ENCODE data around the gene OSBPL5. TPM values are rescaled to one million over a fixed set of nuclear protein-coding genes. Genes with fewer than 3 reads are reported as not detected.
"Not testable (repeated sequence)": the region's sequence is repeated elsewhere in the genome, so short reads cannot be mapped to it uniquely, and the experiment has no call there.

The OSBPL5 gene
- total and polyA plus RNA-seq, 2 donors, result 22.4 to 40.5 TPM

DNA sequence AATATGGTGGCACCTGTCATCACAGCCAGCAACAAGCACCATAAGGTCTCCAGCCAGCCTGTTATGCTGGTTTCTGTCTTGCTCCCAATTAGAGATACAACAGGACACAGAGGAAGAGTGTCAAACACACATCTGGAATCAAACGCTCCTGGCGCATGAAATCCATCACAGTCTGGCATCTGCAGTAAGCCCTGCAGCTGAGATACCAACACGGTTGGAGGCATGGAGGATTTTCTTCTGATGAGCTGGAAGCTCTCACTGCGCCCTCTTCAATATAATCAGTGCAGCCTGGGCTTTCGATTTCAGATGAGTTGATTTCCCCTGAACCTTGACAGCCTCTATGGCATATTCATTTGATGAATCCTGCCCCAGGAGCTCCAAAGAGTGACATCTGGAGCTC lies 80.1 kb downstream of the OSBPL5 start:
- Histone ChIP-seq H3K4me3 (ENCODE audit: low read depth, low read length) (no peak overlapping the region), H3K36me3 (ENCODE audit: insufficient read depth) (no peaks in the 10 kb centered on the region), H3K27ac (ENCODE audit: low read depth) (no peak overlapping the region), H3K4me1 (ENCODE audit: insufficient read depth) (no peaks in the 10 kb centered on the region)
- DNase-seq (ENCODE audit: extremely low spot score), result no peak
- WGBS, result 60% methylated on average over 5 of the region's 5 CpGs

DNA sequence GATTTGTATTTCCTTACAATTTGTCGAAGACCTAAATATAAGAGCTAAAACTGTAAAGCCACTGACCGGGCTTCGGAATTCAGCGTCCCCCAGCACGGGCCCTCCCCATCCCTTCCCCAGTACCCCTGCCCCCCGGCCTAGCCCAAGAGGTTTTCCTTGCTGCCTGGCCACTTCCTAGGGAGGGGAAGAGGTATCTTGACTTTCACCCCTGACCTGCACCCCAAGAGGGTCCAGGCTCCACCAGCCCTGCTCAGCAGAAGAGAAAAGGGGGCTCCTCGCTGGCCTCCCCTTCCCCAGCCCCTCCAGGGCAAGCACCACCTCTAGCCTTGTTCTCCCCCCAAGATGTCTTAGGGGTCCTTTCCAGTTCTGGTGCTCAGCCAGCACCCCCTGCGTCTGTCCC lies 81.8 kb downstream of the OSBPL5 start:
- no peaks in the 10 kb centered on the region for H3K4me1 ChIP-seq (ENCODE audit: insufficient read depth)
- DNase-seq (ENCODE audit: extremely low spot score), result no peak

DNA sequence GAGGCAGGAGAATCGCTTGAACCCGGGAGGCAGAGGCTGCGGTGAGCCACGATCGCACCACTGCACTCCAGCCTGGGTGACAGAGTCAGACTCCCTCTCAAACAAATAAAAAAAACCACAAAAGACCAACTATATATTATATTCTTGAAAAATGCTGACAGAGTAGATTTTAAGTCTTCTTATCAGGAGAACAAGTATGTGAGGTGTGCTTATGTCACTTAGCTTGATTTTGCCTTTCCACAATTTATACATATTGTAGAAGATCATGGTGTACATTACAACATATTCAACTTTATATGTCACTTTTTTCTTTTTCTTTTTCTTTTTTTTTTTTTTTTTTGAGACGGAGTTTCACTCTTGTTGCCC lies 83.7 kb downstream of the OSBPL5 start:
- H3K4me3 ChIP-seq (ENCODE audit: low read depth, low read length), result no peak overlapping the region
- no peak overlapping the region for H3K27ac ChIP-seq (ENCODE audit: low read depth)
- H3K36me3 ChIP-seq (ENCODE audit: insufficient read depth), result no peaks in the 10 kb centered on the region
- H3K4me1 ChIP-seq (ENCODE audit: insufficient read depth), result no peaks in the 10 kb centered on the region
- WGBS, result 86% methylated on average over 6 of the region's 6 CpGs
- no peak for DNase-seq (ENCODE audit: extremely low spot score)

More for the DNA sequence above, 81.8 kb downstream of the OSBPL5 start:
- 74% methylated on average over 8 of the region's 8 CpGs for WGBS
- Histone ChIP-seq H3K4me3 (ENCODE audit: low read depth, low read length) (no peak overlapping the region), H3K27ac (ENCODE audit: low read depth) (no peak overlapping the region), H3K36me3 (ENCODE audit: insufficient read depth) (no peaks in the 10 kb centered on the region)

DNA sequence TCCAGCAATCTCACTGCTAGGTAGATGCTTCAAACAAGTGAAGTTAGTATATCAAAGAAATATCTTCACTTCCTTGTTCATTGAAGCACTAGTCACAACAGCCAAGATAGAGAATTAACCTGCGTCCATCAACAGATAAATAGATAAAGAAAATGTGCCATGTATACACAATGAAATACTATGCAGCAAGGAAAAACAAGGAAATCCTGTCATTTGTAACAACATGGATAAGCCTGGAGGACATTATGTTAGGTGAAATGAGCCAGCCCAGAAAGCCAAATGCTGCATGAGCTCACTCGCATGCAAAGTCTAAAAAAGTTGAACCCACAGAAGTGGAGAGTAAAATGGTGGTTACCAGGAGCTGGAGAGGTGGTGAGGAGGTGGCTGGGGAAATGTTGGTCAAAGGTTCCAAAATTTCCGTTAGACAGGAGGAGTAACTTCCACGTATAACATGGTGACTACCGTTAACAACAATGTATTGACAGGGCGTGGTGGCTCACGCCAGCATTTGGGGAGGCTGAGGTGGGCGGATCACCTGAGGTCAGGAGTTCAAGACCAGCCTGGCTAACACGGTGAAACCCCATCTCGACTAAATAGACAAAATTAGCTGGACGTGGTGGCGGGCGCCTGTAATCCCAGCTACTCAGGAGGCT lies 84.3 kb downstream of the OSBPL5 start:
- no peak for DNase-seq (ENCODE audit: extremely low spot score)
- Histone ChIP-seq H3K4me1 (ENCODE audit: insufficient read depth) (no peaks in the 10 kb centered on the region), H3K27ac (ENCODE audit: low read depth) (no peak overlapping the region), H3K4me3 (ENCODE audit: low read depth, low read length) (no peak overlapping the region), H3K36me3 (ENCODE audit: insufficient read depth) (no peaks in the 10 kb centered on the region)
- 86% methylated on average over 13 of the region's 13 CpGs for WGBS

DNA sequence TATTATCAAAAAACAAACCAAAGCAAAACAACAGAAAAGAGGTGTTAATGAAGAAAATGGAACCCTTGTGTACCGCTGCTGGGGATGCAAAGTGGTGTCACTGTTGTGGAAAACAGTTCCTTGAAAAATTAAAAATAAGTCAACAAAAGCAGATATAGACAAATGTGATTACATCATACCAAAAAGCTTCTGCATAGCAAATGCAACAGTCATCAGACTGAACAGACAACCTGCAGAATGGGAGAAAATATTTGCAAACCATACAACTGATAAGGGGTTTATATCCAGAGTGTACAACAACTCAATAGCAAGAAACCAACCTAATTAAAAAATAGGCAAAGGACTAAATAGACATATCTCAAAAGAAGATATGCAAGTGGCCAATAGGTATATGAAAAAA lies 85.0 kb downstream of the OSBPL5 start:
- no peak overlapping the region for H3K4me3 ChIP-seq (ENCODE audit: low read depth, low read length)
- H3K36me3 ChIP-seq (ENCODE audit: insufficient read depth), result no peaks in the 10 kb centered on the region
- no peak for DNase-seq (ENCODE audit: extremely low spot score)
- H3K27ac ChIP-seq (ENCODE audit: low read depth), result no peak overlapping the region
- H3K4me1 ChIP-seq (ENCODE audit: insufficient read depth), result no peaks in the 10 kb centered on the region
- WGBS, result 92% methylated on average over 1 of the region's 1 CpG

DNA sequence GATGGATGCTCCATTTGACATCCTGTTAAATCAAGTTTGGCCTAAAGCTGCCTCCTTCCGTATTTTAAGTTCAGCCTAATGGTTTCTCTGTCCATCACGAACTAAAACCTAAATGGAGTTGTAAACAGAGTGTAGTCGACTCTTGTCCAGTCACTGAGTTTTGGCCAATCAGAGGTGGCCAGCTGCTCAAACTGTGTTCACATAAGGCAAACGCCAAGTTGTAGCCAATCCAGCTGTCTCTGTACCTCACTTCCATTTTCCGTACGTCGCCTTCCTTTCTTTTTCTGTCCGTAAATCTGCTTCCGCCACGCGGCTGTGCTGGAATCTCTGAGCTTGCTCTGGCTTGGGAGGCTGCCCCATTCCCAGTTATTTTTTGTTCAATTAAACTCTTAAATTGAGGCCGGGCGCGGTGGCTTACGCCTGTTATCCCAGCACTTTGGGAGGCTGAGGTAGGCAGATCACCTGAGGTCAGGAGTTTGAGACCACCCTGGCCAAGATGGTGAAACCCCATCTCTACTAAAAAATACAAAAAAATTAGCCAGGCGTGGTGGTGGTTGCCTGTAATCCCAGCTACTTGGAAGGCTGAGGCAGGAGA lies 87.2 kb downstream of the OSBPL5 start:
- no peaks in the 10 kb centered on the region for H3K36me3 ChIP-seq (ENCODE audit: insufficient read depth)
- WGBS, result 81% methylated on average over 16 of the region's 16 CpGs
- H3K27ac ChIP-seq (ENCODE audit: low read depth), result no peak overlapping the region
- H3K4me3 ChIP-seq (ENCODE audit: low read depth, low read length), result no peak overlapping the region
- H3K4me1 ChIP-seq (ENCODE audit: insufficient read depth), result no peaks in the 10 kb centered on the region
- DNase-seq (ENCODE audit: extremely low spot score), result no peak

DNA sequence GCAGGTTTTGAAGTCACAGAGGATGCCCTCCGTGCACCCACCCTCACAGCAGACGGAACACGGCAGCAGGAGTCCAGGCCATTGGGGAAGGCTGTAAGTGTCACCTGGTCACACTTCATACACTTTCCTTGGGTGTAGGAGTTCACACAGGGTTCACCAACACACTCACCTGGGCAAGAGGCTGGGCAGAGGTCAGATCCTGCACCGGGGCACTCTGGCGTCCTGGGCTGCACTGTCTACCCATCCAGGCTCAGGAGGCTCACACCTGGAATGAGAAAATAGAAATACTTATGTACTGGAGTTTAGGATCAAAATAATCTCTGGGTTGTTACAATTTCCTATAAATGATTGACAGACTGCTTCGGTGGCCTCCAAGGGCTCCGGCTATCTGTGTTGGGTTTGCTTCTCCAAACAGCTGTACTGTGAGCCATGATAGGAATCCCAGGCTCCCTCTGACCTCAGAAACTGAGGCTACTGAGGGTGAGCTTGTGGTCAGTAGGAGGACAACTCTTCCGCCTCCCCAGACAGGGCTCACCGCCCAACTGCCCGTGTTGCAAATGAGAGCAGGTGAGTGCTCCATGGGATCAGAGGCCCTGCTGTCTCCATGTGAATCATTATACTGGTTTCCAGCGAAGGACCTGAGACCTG lies 87.8 kb downstream of the OSBPL5 start:
- no peak overlapping the region for H3K4me3 ChIP-seq (ENCODE audit: low read depth, low read length)
- WGBS, result 86% methylated on average over 11 of the region's 11 CpGs
- H3K36me3 ChIP-seq (ENCODE audit: insufficient read depth), result no peaks in the 10 kb centered on the region
- no peaks in the 10 kb centered on the region for H3K4me1 ChIP-seq (ENCODE audit: insufficient read depth)
- DNase-seq (ENCODE audit: extremely low spot score), result no peak
- H3K27ac ChIP-seq (ENCODE audit: low read depth), result no peak overlapping the region

GRCh38 chr11:3074912-3075589 lies 90.1 kb downstream of the OSBPL5 start:
- H3K4me3 ChIP-seq (ENCODE audit: low read depth, low read length), result no peak overlapping the region
- H3K27ac ChIP-seq (ENCODE audit: low read depth), result no peak overlapping the region
- WGBS, result 62% methylated on average over 8 of the region's 8 CpGs
- no peak for DNase-seq (ENCODE audit: extremely low spot score)
- H3K4me1 ChIP-seq (ENCODE audit: insufficient read depth), result no peaks in the 10 kb centered on the region
- no peaks in the 10 kb centered on the region for H3K36me3 ChIP-seq (ENCODE audit: insufficient read depth)

- Histone ChIP-seq H3K36me3 (ENCODE audit: insufficient read depth) (no peaks in the 10 kb centered on the region), H3K27ac (ENCODE audit: low read depth) (no peak overlapping the region), H3K4me3 (ENCODE audit: low read depth, low read length) (no peak overlapping the region), H3K4me1 (ENCODE audit: insufficient read depth) (no peaks in the 10 kb centered on the region)
- DNase-seq (ENCODE audit: extremely low spot score), result no peak
- 71% methylated on average over 3 of the region's 3 CpGs for WGBS
These were observed 92.1 kb downstream of the OSBPL5 start for GRCh38 chr11:3073029-3073435.

DNA sequence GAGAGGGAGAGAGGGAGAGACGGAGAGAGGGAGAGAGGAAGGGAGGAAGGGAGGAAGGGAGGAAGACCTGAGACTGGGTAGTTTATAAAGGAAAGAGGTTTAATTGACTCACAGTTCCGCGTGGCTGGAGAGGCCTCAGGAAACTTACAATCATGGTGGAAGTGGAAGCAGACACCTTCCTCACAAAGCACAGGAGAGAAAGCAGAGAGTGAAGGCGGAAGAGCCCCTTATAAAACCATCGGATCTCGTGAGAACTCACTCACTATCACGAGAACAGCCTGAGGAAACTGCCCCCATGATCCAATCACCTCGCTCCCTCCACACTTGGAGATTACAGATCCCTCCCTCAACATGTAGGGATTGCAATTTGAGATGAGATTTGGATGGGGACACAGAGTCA lies 95.7 kb downstream of the OSBPL5 start:
- WGBS, result 70% methylated on average over 7 of the region's 8 CpGs
- no peaks in the 10 kb centered on the region for H3K36me3 ChIP-seq (ENCODE audit: insufficient read depth)
- no peaks in the 10 kb centered on the region for H3K4me1 ChIP-seq (ENCODE audit: insufficient read depth)
- no peak overlapping the region for H3K27ac ChIP-seq (ENCODE audit: low read depth)
- H3K4me3 ChIP-seq (ENCODE audit: low read depth, low read length), result no peak overlapping the region
- no peak for DNase-seq (ENCODE audit: extremely low spot score)

DNA sequence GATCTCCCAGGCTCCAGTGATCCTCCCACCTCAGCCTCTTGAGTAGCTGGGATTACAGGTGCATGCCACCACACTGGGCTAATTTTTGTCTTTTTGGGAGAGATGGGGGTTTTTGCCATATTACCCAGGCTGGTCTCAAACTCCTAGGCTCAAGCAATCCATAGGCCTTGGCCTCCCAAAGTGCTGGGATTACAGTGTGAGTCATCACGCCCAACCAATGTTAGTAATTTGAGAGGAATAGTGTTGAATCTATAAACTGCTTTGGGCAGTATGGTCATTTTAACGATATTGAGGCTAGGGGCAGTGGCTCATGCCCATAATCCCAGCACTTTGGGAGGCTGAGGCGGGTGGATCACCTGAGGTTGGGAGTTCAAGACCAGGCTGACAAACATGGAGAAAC lies 98.8 kb downstream of the OSBPL5 start:
- DNase-seq (ENCODE audit: extremely low spot score); H3K4me3 ChIP-seq (ENCODE audit: low read depth, low read length); H3K4me1 ChIP-seq (ENCODE audit: insufficient read depth); H3K36me3 ChIP-seq (ENCODE audit: insufficient read depth); H3K27ac ChIP-seq (ENCODE audit: low read depth): not testable (repeated sequence)
- WGBS, result 90% methylated on average over 3 of the region's 3 CpGs

- not testable (repeated sequence) for H3K36me3 ChIP-seq (ENCODE audit: insufficient read depth); H3K4me1 ChIP-seq (ENCODE audit: insufficient read depth); H3K27ac ChIP-seq (ENCODE audit: low read depth); H3K4me3 ChIP-seq (ENCODE audit: low read depth, low read length); DNase-seq (ENCODE audit: extremely low spot score)
- 85% methylated on average over 6 of the region's 6 CpGs for WGBS
These were observed 100.4 kb downstream of the OSBPL5 start for GRCh38 chr11:3064709-3065108.

GRCh38 chr11:3063876-3064275 lies 101.2 kb downstream of the OSBPL5 start:
- 68% methylated on average over 8 of the region's 8 CpGs for WGBS
- not testable (repeated sequence) for H3K36me3 ChIP-seq (ENCODE audit: insufficient read depth); H3K27ac ChIP-seq (ENCODE audit: low read depth); H3K4me1 ChIP-seq (ENCODE audit: insufficient read depth); DNase-seq (ENCODE audit: extremely low spot score); H3K4me3 ChIP-seq (ENCODE audit: low read depth, low read length)

DNA sequence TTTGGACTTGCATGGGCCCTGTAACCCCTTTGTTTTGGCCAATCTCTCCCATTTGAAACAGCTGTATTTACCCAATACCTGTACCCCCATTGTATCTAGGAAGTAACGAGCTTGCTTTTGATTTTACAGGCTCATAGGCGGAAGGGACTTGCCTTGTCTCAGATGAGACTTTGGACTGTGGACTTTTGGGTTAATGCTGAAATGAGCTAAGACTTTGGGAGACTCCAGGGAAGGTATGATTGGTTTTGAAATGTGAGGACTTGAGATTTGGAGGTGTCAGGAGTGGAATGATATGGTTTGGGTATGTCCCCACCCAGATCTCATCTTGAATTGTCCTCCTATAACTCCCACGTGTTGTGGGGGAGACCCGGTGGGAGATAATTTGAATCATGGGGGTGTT lies 101.7 kb downstream of the OSBPL5 start:
- WGBS, result 89% methylated on average over 4 of the region's 4 CpGs
- not testable (repeated sequence) for DNase-seq (ENCODE audit: extremely low spot score); H3K4me3 ChIP-seq (ENCODE audit: low read depth, low read length); H3K27ac ChIP-seq (ENCODE audit: low read depth); H3K4me1 ChIP-seq (ENCODE audit: insufficient read depth); H3K36me3 ChIP-seq (ENCODE audit: insufficient read depth)

All from urinary bladder (tissue), 4 donors.